ENCODE results near the gene RIC8A. TPM values are rescaled to one million over a fixed set of nuclear protein-coding genes. Genes with fewer than 3 reads are reported as not detected.

The RIC8A gene
- total and polyA plus RNA-seq, 2 of the 13 experiments (the other 11 are each of a cell fraction or from before 2014, with no cell fraction given): 62.1 to 63.8 TPM

- TF ChIP-seq ZNF737 (CRISPR knock-in tag; IDR thresholded peaks at IDR 0.05; ENCODE audit: borderline replicate concordance) (no peak), KLF12 (CRISPR knock-in tag; IDR thresholded peaks at IDR 0.05; ENCODE audit: borderline replicate concordance) (peak; percentile 75; the same call in 1 of the 2 replicates), HOXA3 (CRISPR knock-in tag; IDR thresholded peaks at IDR 0.05) (peak; percentile 83), ZFAT (CRISPR knock-in tag; conservative IDR thresholded peaks at IDR 0.05) (no peak), ONECUT2 (CRISPR knock-in tag; IDR thresholded peaks at IDR 0.05) (no peak), PRDM15 (CRISPR knock-in tag; IDR thresholded peaks at IDR 0.05) (no peak), MATR3 (CRISPR knock-in tag; IDR thresholded peaks at IDR 0.05) (no peak), PRPF4 (IDR thresholded peaks at IDR 0.05; ENCODE audit: low read depth, low read length, poor library complexity, severe bottlenecking) (no peak), RELA (CRISPR knock-in tag; IDR thresholded peaks at IDR 0.05) (no peak), ZNF790 (CRISPR knock-in tag; IDR thresholded peaks at IDR 0.05; ENCODE audit: borderline replicate concordance) (no peak), TRIM22 (IDR thresholded peaks at IDR 0.05) (no peak), ZSCAN21 (CRISPR knock-in tag; IDR thresholded peaks at IDR 0.05; ENCODE audit: borderline replicate concordance) (peak; percentile 45; the same call in 1 of the 2 replicates), ELF1 (CRISPR knock-in tag; IDR thresholded peaks at IDR 0.05) (peak; percentile 76), AGO2 (optimal IDR thresholded peaks at IDR 0.05; ENCODE audit: low read depth, low read length) (peak; percentile 64), ZSCAN30 (CRISPR knock-in tag; IDR thresholded peaks at IDR 0.05) (no peak), RNF2 (conservative IDR thresholded peaks at IDR 0.05; ENCODE audit: low read depth) (no peak), GATAD2A (CRISPR knock-in tag; IDR thresholded peaks at IDR 0.05) (peak; percentile 47), AKNA (CRISPR knock-in tag; IDR thresholded peaks at IDR 0.05; ENCODE audit: borderline replicate concordance) (no peak)
Observed at GRCh38 chr11:236774-237767, 29.6 kb downstream of the RIC8A start, which contains the start of gene PSMD13 (continued).
